ENCODE data around the gene LAX1.
"Not testable (repeated sequence)": the region's sequence is repeated elsewhere in the genome, so short reads cannot be mapped to it uniquely, and the experiment has no call there.

Gene LAX1

GRCh38 chr1:203765029-203765837 is at the start of gene LAX1:
TSS of gene LAX1 (plus strand) at chr1:203765183. CDS start at chr1:203765566, 383 bp downstream.
- no peak within 1 kb of the TSS for H3K4me3 ChIP-seq (ENCODE audit: low read depth, low read length)

GRCh38 chr1:203717120-203717519 is 47.9 kb upstream of the LAX1 start:
- no peak overlapping the region for H3K4me3 ChIP-seq (ENCODE audit: low read depth, low read length)

- no peak overlapping the region for H3K4me3 ChIP-seq (ENCODE audit: low read depth, low read length)
Measured at GRCh38 chr1:203720242-203720641, 44.7 kb upstream of the LAX1 start.

- H3K4me3 ChIP-seq (ENCODE audit: low read depth, low read length): no peak overlapping the region
Measured at GRCh38 chr1:203722909-203723308, 42.1 kb upstream of the LAX1 start.

- H3K4me3 ChIP-seq (ENCODE audit: low read depth, low read length): no peak overlapping the region
Measured at GRCh38 chr1:203726417-203726867, 38.5 kb upstream of the LAX1 start.

GRCh38 chr1:203733009-203733863 is 31.7 kb upstream of the LAX1 start:
- no peak overlapping the region for H3K4me3 ChIP-seq (ENCODE audit: low read depth, low read length)

- H3K4me3 ChIP-seq (ENCODE audit: low read depth, low read length): no peak overlapping the region
Measured at GRCh38 chr1:203742436-203742835, 22.5 kb upstream of the LAX1 start.

GRCh38 chr1:203743091-203743571 is 21.9 kb upstream of the LAX1 start:
- no peak overlapping the region for H3K4me3 ChIP-seq (ENCODE audit: low read depth, low read length)

- H3K4me3 ChIP-seq (ENCODE audit: low read depth, low read length): no peak overlapping the region
Measured at GRCh38 chr1:203744075-203744972, 20.7 kb upstream of the LAX1 start.

GRCh38 chr1:203746281-203746680 is 18.7 kb upstream of the LAX1 start:
- no peak overlapping the region for H3K4me3 ChIP-seq (ENCODE audit: low read depth, low read length)

- no peak overlapping the region for H3K4me3 ChIP-seq (ENCODE audit: low read depth, low read length)
Measured at GRCh38 chr1:203751051-203751450, 13.9 kb upstream of the LAX1 start.

- H3K4me3 ChIP-seq (ENCODE audit: low read depth, low read length): not testable (repeated sequence)
Measured at GRCh38 chr1:203751618-203752361, 13.2 kb upstream of the LAX1 start.

- no peak overlapping the region for H3K4me3 ChIP-seq (ENCODE audit: low read depth, low read length)
Measured at GRCh38 chr1:203754455-203754864, 10.5 kb upstream of the LAX1 start.

- H3K4me3 ChIP-seq (ENCODE audit: low read depth, low read length): no peak overlapping the region
Measured at GRCh38 chr1:203756036-203756435, 8.9 kb upstream of the LAX1 start.

GRCh38 chr1:203758749-203759148 is 6.2 kb upstream of the LAX1 start:
- H3K4me3 ChIP-seq (ENCODE audit: low read depth, low read length): not testable (repeated sequence)

- H3K4me3 ChIP-seq (ENCODE audit: low read depth, low read length): no peak overlapping the region
Measured at GRCh38 chr1:203760506-203760905, 4.5 kb upstream of the LAX1 start.

- H3K4me3 ChIP-seq (ENCODE audit: low read depth, low read length): not testable (repeated sequence)
Measured at GRCh38 chr1:203761958-203762357, 3.0 kb upstream of the LAX1 start.

GRCh38 chr1:203763505-203763904 is 1.5 kb upstream of the LAX1 start:
- H3K4me3 ChIP-seq (ENCODE audit: low read depth, low read length): no peak overlapping the region

- H3K4me3 ChIP-seq (ENCODE audit: low read depth, low read length): no peak overlapping the region
Measured at GRCh38 chr1:203764105-203765028, 616 bp upstream of the LAX1 start.

All from iPS-11a (cell line).